ENCODE measurements around the gene PTGES. TPM values are rescaled to one million over a fixed set of nuclear protein-coding genes. Genes with fewer than 3 reads are reported as not detected.

The PTGES gene
- polyA plus RNA-seq, 1 of the 3 experiments (the other 2 are of a cell fraction): 5.2 TPM

DNA sequence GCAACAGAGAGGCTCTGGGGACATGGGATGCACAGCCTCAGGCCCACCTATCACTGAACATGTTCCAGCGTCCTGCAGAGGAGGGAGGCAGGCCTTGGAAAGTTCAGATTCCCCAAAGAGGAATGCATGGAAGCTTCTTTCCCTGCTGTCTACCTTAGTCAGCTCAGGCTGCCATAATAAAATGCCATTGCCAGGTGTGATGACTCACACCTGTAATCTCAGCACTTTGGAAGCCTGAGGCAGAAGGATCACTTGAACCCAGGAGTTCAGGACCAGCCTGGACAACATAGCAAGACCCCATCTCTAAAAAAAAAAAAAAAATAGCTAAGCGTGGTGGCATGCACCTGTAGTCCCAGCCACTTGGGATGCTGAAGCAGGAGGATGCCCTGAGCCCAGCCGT lies 25.6 kb upstream of the PTGES start:
- DNase-seq: no peak
- no peak overlapping the region for H3K27ac ChIP-seq (ENCODE audit: low read depth in 2 of 2, low read length in 1 of 2)
- H3K36me3 ChIP-seq (replicated peaks in 1 of 2; ENCODE audit: control insufficient read depth in 1 of 2, insufficient read depth in 2 of 2, low read length in 1 of 2): no peaks in the 10 kb centered on the region
- no peaks in the 10 kb centered on the region for H4K20me1 ChIP-seq (ENCODE audit: insufficient read depth)
- 78% methylated on average over 3 of the region's 3 CpGs for WGBS (ENCODE audit: low lambda C conversion rate)
- no peak overlapping the region for H3K4me3 ChIP-seq (ENCODE audit: low read depth in 2 of 2, low read length in 1 of 2)
- H3K27me3 ChIP-seq (ENCODE audit: insufficient read depth): no peaks in the 10 kb centered on the region
- TF ChIP-seq RFX5 (IDR thresholded peaks at IDR 0.05; ENCODE audit: low read length) (no peak), FOXM1 (IDR thresholded peaks at IDR 0.05; ENCODE audit: low read depth) (no peak), FOSL2 (IDR thresholded peaks at IDR 0.05; ENCODE audit: borderline replicate concordance, low read depth) (no peak), RCOR1 (IDR thresholded peaks at IDR 0.05; ENCODE audit: low read length) (no peak), MXI1 (IDR thresholded peaks at IDR 0.05; ENCODE audit: low read depth, low read length) (no peak)
- TF ChIP-seq, protein P1, sequence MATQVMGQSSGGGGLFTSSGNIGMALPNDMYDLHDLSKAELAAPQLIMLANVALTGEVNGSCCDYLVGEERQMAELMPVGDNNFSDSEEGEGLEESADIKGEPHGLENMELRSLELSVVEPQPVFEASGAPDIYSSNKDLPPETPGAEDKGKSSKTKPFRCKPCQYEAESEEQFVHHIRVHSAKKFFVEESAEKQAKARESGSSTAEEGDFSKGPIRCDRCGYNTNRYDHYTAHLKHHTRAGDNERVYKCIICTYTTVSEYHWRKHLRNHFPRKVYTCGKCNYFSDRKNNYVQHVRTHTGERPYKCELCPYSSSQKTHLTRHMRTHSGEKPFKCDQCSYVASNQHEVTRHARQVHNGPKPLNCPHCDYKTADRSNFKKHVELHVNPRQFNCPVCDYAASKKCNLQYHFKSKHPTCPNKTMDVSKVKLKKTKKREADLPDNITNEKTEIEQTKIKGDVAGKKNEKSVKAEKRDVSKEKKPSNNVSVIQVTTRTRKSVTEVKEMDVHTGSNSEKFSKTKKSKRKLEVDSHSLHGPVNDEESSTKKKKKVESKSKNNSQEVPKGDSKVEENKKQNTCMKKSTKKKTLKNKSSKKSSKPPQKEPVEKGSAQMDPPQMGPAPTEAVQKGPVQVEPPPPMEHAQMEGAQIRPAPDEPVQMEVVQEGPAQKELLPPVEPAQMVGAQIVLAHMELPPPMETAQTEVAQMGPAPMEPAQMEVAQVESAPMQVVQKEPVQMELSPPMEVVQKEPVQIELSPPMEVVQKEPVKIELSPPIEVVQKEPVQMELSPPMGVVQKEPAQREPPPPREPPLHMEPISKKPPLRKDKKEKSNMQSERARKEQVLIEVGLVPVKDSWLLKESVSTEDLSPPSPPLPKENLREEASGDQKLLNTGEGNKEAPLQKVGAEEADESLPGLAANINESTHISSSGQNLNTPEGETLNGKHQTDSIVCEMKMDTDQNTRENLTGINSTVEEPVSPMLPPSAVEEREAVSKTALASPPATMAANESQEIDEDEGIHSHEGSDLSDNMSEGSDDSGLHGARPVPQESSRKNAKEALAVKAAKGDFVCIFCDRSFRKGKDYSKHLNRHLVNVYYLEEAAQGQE (IDR thresholded peaks at IDR 0.05; ENCODE audit: low read depth, low read length): no peak
- no peaks in the 10 kb centered on the region for H3K9me2 ChIP-seq
- ChIA-PET CTCF (interaction anchor here (2.8 to 19.6 kb wide), 2 partner anchors 11 to 38 kb away, joined by 13 to 356 read pairs; no protein-coding TSS in a partner anchor), POLR2A (no interaction called here)
- no peak overlapping the region for H3K4me2 ChIP-seq
- H3F3A ChIP-seq (replicated peaks; ENCODE audit: insufficient read depth): no peaks in the 10 kb centered on the region
- H3K79me2 ChIP-seq (ENCODE audit: insufficient read depth): no peaks in the 10 kb centered on the region
- H3K9me3 ChIP-seq: no peaks in the 10 kb centered on the region
- no peak overlapping the region for H3K9ac ChIP-seq
- H3K4me1 ChIP-seq (ENCODE audit: control insufficient read depth in 1 of 2, insufficient read depth in 2 of 2, low read depth in 1 of 2, low read length in 1 of 2): peaks cover 4 to 6% of the 10 kb centered on the region in 2 experiments; a peak in 1 of 4 replicates
- H2AFZ ChIP-seq (ENCODE audit: low read depth): no peak overlapping the region

DNA sequence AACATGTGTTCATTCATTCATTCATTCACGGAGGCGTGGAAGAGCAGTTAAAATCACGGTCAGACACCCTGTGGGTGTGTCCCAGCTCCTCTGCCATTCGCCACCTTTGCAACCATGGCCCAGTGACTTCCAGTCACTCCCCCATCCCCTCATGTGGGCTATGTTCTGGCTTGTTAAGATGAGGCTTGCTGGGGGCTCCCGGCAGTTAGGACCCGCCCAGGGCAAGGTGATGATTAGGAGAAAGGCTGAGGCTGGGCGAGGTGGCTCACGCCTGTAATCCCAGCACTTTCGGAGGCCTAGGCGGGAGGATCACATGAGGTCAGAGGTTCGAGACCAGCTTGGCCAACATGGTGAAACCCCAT lies 24.9 kb upstream of the PTGES start:
- Histone ChIP-seq H3K27me3 (ENCODE audit: insufficient read depth) (no peaks in the 10 kb centered on the region), H2AFZ (ENCODE audit: low read depth) (peak overlapping the region; percentile 64; the same call in 1 of the 2 replicates), H3K4me2 (peak overlapping the region; percentile 72), H3K9me2 (no peaks in the 10 kb centered on the region), H3K27ac (ENCODE audit: low read depth in 2 of 2, low read length in 1 of 2) (peak overlapping the region; percentile 13 to 79; a peak in 3 of 4 replicates), H4K20me1 (ENCODE audit: insufficient read depth) (no peaks in the 10 kb centered on the region), H3K36me3 (replicated peaks in 1 of 2; ENCODE audit: control insufficient read depth in 1 of 2, insufficient read depth in 2 of 2, low read length in 1 of 2) (no peaks in the 10 kb centered on the region), H3K4me3 (ENCODE audit: low read depth in 2 of 2, low read length in 1 of 2) (no peak overlapping the region), H3K4me1 (ENCODE audit: control insufficient read depth in 1 of 2, insufficient read depth in 2 of 2, low read depth in 1 of 2, low read length in 1 of 2) (peaks cover 4 to 6% of the 10 kb centered on the region in 2 experiments; a peak in 1 of 4 replicates), H3K9me3 (no peaks in the 10 kb centered on the region), H3K79me2 (ENCODE audit: insufficient read depth) (no peaks in the 10 kb centered on the region), H3F3A (replicated peaks; ENCODE audit: insufficient read depth) (no peaks in the 10 kb centered on the region), H3K9ac (no peak overlapping the region)
- no peak for DNase-seq
- 89% methylated on average over 10 of the region's 11 CpGs for WGBS (ENCODE audit: low lambda C conversion rate)
- POLR2A ChIA-PET: no interaction called here
- CTCF ChIA-PET: interaction anchor here (0.7 to 19.6 kb wide), 5 partner anchors 12 to 135 kb away, joined by 3 to 356 read pairs (median 13); no protein-coding TSS in a partner anchor
- no peak for TF ChIP-seq EZH2phosphoT487 (IDR thresholded peaks at IDR 0.05; ENCODE audit: borderline replicate concordance, low read depth)
- TF ChIP-seq JUND (IDR thresholded peaks at IDR 0.05): no peak
- no peak for TF ChIP-seq MEF2A (IDR thresholded peaks at IDR 0.05; ENCODE audit: borderline replicate concordance, low read depth)
- TF ChIP-seq FOXM1 (IDR thresholded peaks at IDR 0.05; ENCODE audit: low read depth): no peak
- no peak for TF ChIP-seq RAD21 (IDR thresholded peaks at IDR 0.05; ENCODE audit: low read length)
- TF ChIP-seq TAF1 (IDR thresholded peaks at IDR 0.05; ENCODE audit: borderline replicate concordance, low read depth, low read length): no peak
- TF ChIP-seq, protein P2, sequence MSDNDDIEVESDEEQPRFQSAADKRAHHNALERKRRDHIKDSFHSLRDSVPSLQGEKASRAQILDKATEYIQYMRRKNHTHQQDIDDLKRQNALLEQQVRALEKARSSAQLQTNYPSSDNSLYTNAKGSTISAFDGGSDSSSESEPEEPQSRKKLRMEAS (IDR thresholded peaks at IDR 0.05; ENCODE audit: low read depth): no peak
- no peak for TF ChIP-seq ELF1 (IDR thresholded peaks at IDR 0.05)
- no peak for TF ChIP-seq GABPA (IDR thresholded peaks at IDR 0.05; ENCODE audit: low read depth)
- TF ChIP-seq, protein P1 (IDR thresholded peaks at IDR 0.05; ENCODE audit: low read depth, low read length): no peak
- TF ChIP-seq RCOR1 (IDR thresholded peaks at IDR 0.05; ENCODE audit: low read length): no peak
- no peak for TF ChIP-seq SIN3A (IDR thresholded peaks at IDR 0.05; ENCODE audit: borderline replicate concordance, low read depth, low read length)
- no peak for TF ChIP-seq FOSL2 (IDR thresholded peaks at IDR 0.05; ENCODE audit: borderline replicate concordance, low read depth)
- no peak for TF ChIP-seq EP300 (IDR thresholded peaks at IDR 0.05; ENCODE audit: borderline replicate concordance in 1 of 2, low read depth in 1 of 2, low read length in 1 of 2)
- TF ChIP-seq, protein P3, sequence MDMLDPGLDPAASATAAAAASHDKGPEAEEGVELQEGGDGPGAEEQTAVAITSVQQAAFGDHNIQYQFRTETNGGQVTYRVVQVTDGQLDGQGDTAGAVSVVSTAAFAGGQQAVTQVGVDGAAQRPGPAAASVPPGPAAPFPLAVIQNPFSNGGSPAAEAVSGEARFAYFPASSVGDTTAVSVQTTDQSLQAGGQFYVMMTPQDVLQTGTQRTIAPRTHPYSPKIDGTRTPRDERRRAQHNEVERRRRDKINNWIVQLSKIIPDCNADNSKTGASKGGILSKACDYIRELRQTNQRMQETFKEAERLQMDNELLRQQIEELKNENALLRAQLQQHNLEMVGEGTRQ (IDR thresholded peaks at IDR 0.05; ENCODE audit: borderline replicate concordance, low read depth, low read length): no peak
- TF ChIP-seq TCF12 (IDR thresholded peaks at IDR 0.05): no peak
- no peak for TF ChIP-seq TEAD4 (IDR thresholded peaks at IDR 0.05; ENCODE audit: borderline replicate concordance, insufficient read depth)
- TF ChIP-seq FOXJ3 (CRISPR knock-in tag; IDR thresholded peaks at IDR 0.05): no peak

All from SK-N-SH (cell line).